NOMO-1 (cell line): ENCODE measurements around the gene SRP14.
"Not testable (repeated sequence)": the region's sequence is repeated elsewhere in the genome, so short reads cannot be mapped to it uniquely, and the experiment has no call there.

ENCODE experiments used
- DNase-seq, 2 experiments: peaks; one replicate each; lab custom pipeline; 2025; ENCODE audit not compliant: unreplicated experiment in 2 of 2; lab: John Stamatoyannopoulos, UW

SRP14 gene

GRCh38 chr15:39996228-39996627 lies 42.8 kb downstream of the SRP14 start:
- not testable (repeated sequence) for DNase-seq

DNA sequence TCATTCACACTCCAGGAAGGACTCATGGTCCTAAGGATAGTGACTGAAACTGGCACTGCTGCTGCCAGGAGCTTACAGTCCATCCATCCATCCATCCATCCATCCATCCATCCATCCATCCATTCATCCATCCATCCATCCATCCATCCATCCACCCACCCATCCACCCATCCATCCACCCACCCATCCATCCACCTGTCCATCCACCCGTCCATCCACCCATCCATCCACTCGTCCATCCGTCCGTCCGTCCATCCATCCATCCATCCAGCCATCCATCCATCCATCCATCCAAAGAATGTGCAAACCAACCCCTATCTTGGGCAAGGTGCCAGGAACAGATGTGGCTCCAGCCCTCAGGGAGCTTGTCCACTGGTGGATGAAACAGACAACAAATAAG lies 46.0 kb downstream of the SRP14 start:
- not testable (repeated sequence) for DNase-seq

- DNase-seq, result no peak
Measured at GRCh38 chr15:39990706-39991105, 48.3 kb downstream of the SRP14 start.

DNA sequence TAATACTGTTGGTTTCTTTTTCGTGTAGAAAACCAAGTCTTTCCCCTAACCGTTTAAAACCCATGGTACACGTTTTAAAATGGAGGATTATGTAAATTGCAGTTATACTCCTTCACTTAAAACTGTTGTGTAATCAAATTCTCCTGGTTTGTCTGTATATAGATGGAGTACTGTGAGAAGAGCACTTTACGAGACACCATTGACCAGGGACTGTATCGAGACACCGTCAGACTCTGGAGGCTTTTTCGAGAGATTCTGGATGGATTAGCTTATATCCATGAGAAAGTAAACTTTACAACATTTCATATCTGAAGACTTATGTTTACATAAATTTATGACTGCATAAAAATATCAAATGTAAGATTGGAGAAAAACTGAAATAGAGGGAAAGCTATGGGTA lies 51.2 kb downstream of the SRP14 start:
- DNase-seq, result no peak
